SU-DHL-6 (cell line): ENCODE measurements around the gene SERINC1.

ENCODE experiments used
- H2AFZ ChIP-seq: fragments of 200-600 bp; sonication (generic); 2 replicates; pipeline ENCODE4 v1.6.1; 2014; ENCODE audit warnings: low read depth, mild to moderate bottlenecking, moderate library complexity, mixed read lengths, antibody characterized with exemption, low read length; ENCODE audit not compliant: severe bottlenecking
- H3F3A ChIP-seq: fragments of 200-600 bp; shearing (Covaris generic); 2 replicates; pipeline ENCODE4 v1.6.0; 2016; ENCODE audit warnings: antibody characterized with exemption, mild to moderate bottlenecking; ENCODE audit not compliant: insufficient read depth
- H3K27ac ChIP-seq: fragments of 200-600 bp; sonication (generic); 2 replicates; pipeline ENCODE4 v1.5.1; 2016; ENCODE audit warnings: low read depth, mild to moderate bottlenecking, low read length, moderate library complexity, mixed read lengths
- H3K27me3 ChIP-seq: fragments of 200-600 bp; sonication (generic), shearing (Covaris generic); 2 replicates; pipeline ENCODE4 v1.6.0; 2014; ENCODE audit warnings: mild to moderate bottlenecking, low read length
- H3K36me3 ChIP-seq: fragments of 200-600 bp; sonication (generic); 2 replicates; pipeline ENCODE4 v1.6.1; 2014; ENCODE audit warnings: mild to moderate bottlenecking, low read length, mixed read lengths
- H3K4me2 ChIP-seq: fragments of 300-600, 200-600 bp; shearing (Covaris generic), sonication (generic); 2 replicates; pipeline ENCODE4 v1.6.0; 2014; ENCODE audit warnings: low read length, low read depth, mild to moderate bottlenecking; ENCODE audit not compliant: poor library complexity, severe bottlenecking
- H3K4me3 ChIP-seq: fragments of 200-600 bp; sonication (generic); 2 replicates; pipeline ENCODE4 v1.5.1; 2014; ENCODE audit warnings: antibody characterized with exemption, low read length, mild to moderate bottlenecking, mixed read lengths; ENCODE audit not compliant: insufficient read depth, poor library complexity, severe bottlenecking
- H3K79me2 ChIP-seq: fragments of 200-600 bp; sonication (generic); 2 replicates; pipeline ENCODE4 v1.6.1; 2014; ENCODE audit warnings: mild to moderate bottlenecking, low read length, moderate library complexity; ENCODE audit not compliant: insufficient read depth
- H3K9ac ChIP-seq: fragments of 200-600 bp; sonication (generic); 2 replicates; pipeline ENCODE4 v1.7.0; 2014; ENCODE audit warnings: mild to moderate bottlenecking, low read length
- H3K9me2 ChIP-seq: fragments of 200-600 bp; sonication (generic); replicated peaks from 2 replicates; pipeline ENCODE4 v1.6.1; 2014; ENCODE audit warnings: low read length; ENCODE audit not compliant: insufficient read depth
- H3K9me3 ChIP-seq: fragments of 200-600 bp; sonication (generic); 2 replicates; pipeline ENCODE4 v1.6.1; 2014; ENCODE audit warnings: low read length, mixed read lengths; ENCODE audit not compliant: insufficient read depth
- H4K20me1 ChIP-seq: fragments of 200-600 bp; sonication (generic); 2 replicates; pipeline ENCODE4 v1.6.1; 2014; ENCODE audit warnings: low read depth, mild to moderate bottlenecking, antibody characterized with exemption, low read length, moderate library complexity, mixed read lengths
- CTCF ChIP-seq: fragments of 200-600 bp; sonication (generic); IDR thresholded peaks from one replicate; pipeline ENCODE4 v1.5.1; 2017; ENCODE audit warnings: antibody characterized with exemption, mild to moderate bottlenecking, low read length, moderate library complexity; ENCODE audit not compliant: insufficient read depth, poor library complexity, severe bottlenecking
- EZH2phosphoT487 ChIP-seq: fragments of 200-600 bp; sonication (generic), shearing (Covaris generic); conservative IDR thresholded peaks from 2 replicates; pipeline ENCODE4 v1.6.1; 2018; ENCODE audit warnings: mild to moderate bottlenecking, antibody characterized with exemption, low read length, moderate library complexity, mixed read lengths

Gene SERINC1

DNA sequence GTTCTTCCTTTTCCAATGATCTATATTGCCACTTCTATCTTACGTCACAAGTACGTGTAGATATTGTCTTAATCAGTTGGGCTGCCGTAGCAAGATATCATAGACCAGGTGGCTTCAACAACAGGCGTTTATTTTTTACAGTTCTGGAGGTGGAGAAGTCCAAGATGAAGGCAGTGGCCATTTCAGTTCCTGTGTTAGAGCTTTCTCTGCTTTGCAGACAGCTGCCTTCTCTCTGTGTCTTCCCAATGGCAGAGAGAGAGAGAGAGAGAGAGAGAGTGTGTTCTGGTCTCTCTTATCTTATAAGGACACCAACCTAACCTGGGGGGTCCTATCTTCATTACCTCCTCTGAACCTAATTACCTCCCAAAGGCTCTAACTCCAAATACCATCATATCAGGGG lies 63.9 kb downstream of the SERINC1 start:
- Histone ChIP-seq H3K4me3 (no peak overlapping the region), H3K27me3 (no peaks in the 10 kb centered on the region), H2AFZ (no peak overlapping the region), H3K27ac (no peak overlapping the region), H4K20me1 (peaks cover 29% of the 10 kb centered on the region), H3K36me3 (peaks cover 7% of the 10 kb centered on the region; the same call in 1 of the 2 replicates), H3K9me3 (no peaks in the 10 kb centered on the region), H3K4me2 (no peak overlapping the region), H3K9me2 (no peaks in the 10 kb centered on the region), H3F3A (no peaks in the 10 kb centered on the region), H3K9ac (no peak overlapping the region), H3K79me2 (peaks cover 96% of the 10 kb centered on the region)
- TF ChIP-seq CTCF (no peak), EZH2phosphoT487 (no peak)

DNA sequence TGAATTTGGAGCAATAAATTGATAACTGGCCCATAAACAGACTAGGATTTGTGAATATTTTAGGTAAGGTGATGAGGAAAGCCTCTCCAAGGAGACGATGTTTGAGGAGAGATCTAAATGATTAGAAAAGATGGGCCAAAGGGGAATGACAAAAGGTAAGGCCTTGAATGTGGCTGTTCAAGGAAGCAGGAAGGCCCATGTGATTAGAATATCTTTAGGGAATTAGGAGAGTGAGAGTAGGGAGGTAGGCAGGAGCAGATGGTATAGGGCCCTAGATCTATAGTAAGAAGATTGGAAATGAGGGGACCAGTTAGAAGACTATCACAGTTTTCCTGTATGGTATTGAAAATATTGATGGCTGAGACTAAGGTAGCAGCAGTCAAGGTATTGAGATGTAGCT lies 65.4 kb downstream of the SERINC1 start:
- peaks cover 100% of the 10 kb centered on the region for H3K79me2 ChIP-seq
- H3K9me3 ChIP-seq, result no peaks in the 10 kb centered on the region
- no peaks in the 10 kb centered on the region for H3F3A ChIP-seq
- H3K9me2 ChIP-seq, result no peaks in the 10 kb centered on the region
- no peaks in the 10 kb centered on the region for H3K27me3 ChIP-seq
- H3K27ac ChIP-seq, result no peak overlapping the region
- peaks cover 27% of the 10 kb centered on the region for H4K20me1 ChIP-seq
- H3K9ac ChIP-seq, result no peak overlapping the region
- H3K36me3 ChIP-seq, result no peaks in the 10 kb centered on the region
- H3K4me3 ChIP-seq, result no peak overlapping the region
- no peak overlapping the region for H2AFZ ChIP-seq
- TF ChIP-seq CTCF, result no peak
- TF ChIP-seq EZH2phosphoT487, result no peak
- no peak overlapping the region for H3K4me2 ChIP-seq

GRCh38 chr6:122405417-122405816 lies 66.2 kb downstream of the SERINC1 start:
- no peak for TF ChIP-seq EZH2phosphoT487
- Histone ChIP-seq H3K9me3 (no peaks in the 10 kb centered on the region), H3K4me2 (no peak overlapping the region), H2AFZ (no peak overlapping the region), H3K9ac (no peak overlapping the region), H3K36me3 (no peaks in the 10 kb centered on the region), H4K20me1 (peaks cover 27% of the 10 kb centered on the region), H3F3A (no peaks in the 10 kb centered on the region), H3K27me3 (no peaks in the 10 kb centered on the region), H3K9me2 (no peaks in the 10 kb centered on the region), H3K4me3 (no peak overlapping the region), H3K79me2 (peaks cover 100% of the 10 kb centered on the region), H3K27ac (no peak overlapping the region)

- Histone ChIP-seq H3F3A (no peaks in the 10 kb centered on the region), H4K20me1 (peaks cover 29% of the 10 kb centered on the region), H3K9me2 (no peaks in the 10 kb centered on the region), H3K27me3 (no peaks in the 10 kb centered on the region), H3K36me3 (no peaks in the 10 kb centered on the region), H2AFZ (no peak overlapping the region), H3K9me3 (no peaks in the 10 kb centered on the region), H3K4me2 (no peak overlapping the region), H3K4me3 (no peak overlapping the region), H3K79me2 (peaks cover 99% of the 10 kb centered on the region), H3K27ac (no peak overlapping the region), H3K9ac (no peak overlapping the region)
- no peak for TF ChIP-seq CTCF
Observed at GRCh38 chr6:122404444-122404843, 67.2 kb downstream of the SERINC1 start.
